ENCODE results near the gene TTC7B. TPM values are rescaled to one million over a fixed set of nuclear protein-coding genes. Genes with fewer than 3 reads are reported as not detected.

The TTC7B gene
- total and polyA plus RNA-seq, 2 of the 8 experiments (the other 6 are each of a cell fraction or from before 2014, with no cell fraction given), result 23.7 to 34.0 TPM

DNA sequence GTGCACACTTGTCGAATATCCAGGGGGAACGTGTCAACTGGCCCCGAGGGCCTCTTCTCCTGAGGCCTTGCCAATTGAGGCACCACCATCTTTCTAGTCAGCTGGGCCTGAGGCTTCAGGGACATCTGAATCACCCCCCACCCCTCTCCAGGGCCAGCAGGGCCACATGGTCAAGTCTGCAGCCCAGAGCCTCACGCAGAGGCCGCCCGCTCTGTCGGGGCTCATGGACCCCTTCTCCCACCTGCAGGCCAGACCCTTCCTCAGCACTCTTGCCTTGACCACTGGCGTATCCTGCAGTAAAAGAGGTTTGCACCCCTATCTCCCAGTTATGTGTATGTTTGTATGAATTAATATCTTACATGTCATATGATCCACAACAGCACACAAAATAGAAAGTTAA lies 237.1 kb downstream of the TTC7B start:
- Histone ChIP-seq H4K20me1 (replicated peaks in 1 of 2; ENCODE audit: control insufficient read depth in 1 of 2, insufficient read depth in 2 of 2, low read length in 2 of 2) (no peaks in the 10 kb centered on the region), H3K4me3 (ENCODE audit: extremely low read depth in 1 of 4, insufficient read depth in 2 of 4, low read depth in 3 of 4, low read length in 4 of 4) (no peak overlapping the region), H3K4me1 (replicated peaks in 1 of 4; ENCODE audit: control insufficient read depth in 3 of 4, insufficient read depth in 4 of 4, low read length in 3 of 4) (peaks cover 9 to 25% (median 17%) of the 10 kb centered on the region in 4 experiments), H2BK12ac (ENCODE audit: low read depth, low read length) (no peak overlapping the region), H3K27me3 (replicated peaks in 1 of 4; ENCODE audit: control insufficient read depth in 3 of 4, extremely low read depth in 1 of 4, insufficient read depth in 3 of 4, low read length in 3 of 4) (no peaks in the 10 kb centered on the region), H3K27ac (ENCODE audit: low read depth, low read length) (no peak overlapping the region), H3K9ac (replicated peaks in 1 of 4; ENCODE audit: extremely low read depth in 1 of 4, low read depth in 3 of 4, low read length in 3 of 4) (no peak overlapping the region), H2BK20ac (ENCODE audit: low read length) (no peak overlapping the region), H4K91ac (replicated peaks; ENCODE audit: insufficient read length, low read length) (no peak overlapping the region), H3K9me3 (ENCODE audit: insufficient read depth in 2 of 2, low read depth in 1 of 2, low read length in 1 of 2) (no peaks in the 10 kb centered on the region), H3K79me1 (ENCODE audit: low read depth, low read length) (no peaks in the 10 kb centered on the region), H4K5ac (ENCODE audit: insufficient read length, low read depth, low read length) (no peak overlapping the region), H3K14ac (ENCODE audit: insufficient read length) (no peak overlapping the region), H3K23me2 (ENCODE audit: low read depth, low read length) (no peaks in the 10 kb centered on the region), H4K8ac (ENCODE audit: extremely low read depth, insufficient read depth, low read length) (no peak overlapping the region), H3K23ac (ENCODE audit: insufficient read length) (no peak overlapping the region), H2BK5ac (ENCODE audit: low read depth, low read length) (no peak overlapping the region; the same call in 1 of the 2 replicates), H2AK5ac (ENCODE audit: low read depth, low read length) (no peak overlapping the region), H3K36me3 (ENCODE audit: control insufficient read depth in 2 of 4, insufficient read depth in 4 of 4, low read length in 3 of 4) (no peaks in the 10 kb centered on the region), H3K4ac (replicated peaks; ENCODE audit: insufficient read length, low read depth, low read length) (no peak overlapping the region), H3K56ac (replicated peaks; ENCODE audit: insufficient read length, low read depth, low read length) (no peak overlapping the region), H3K79me2 (ENCODE audit: control insufficient read depth in 1 of 2, insufficient read depth in 2 of 2, low read length in 2 of 2) (no peaks in the 10 kb centered on the region), H2BK120ac (replicated peaks; ENCODE audit: low read depth, low read length) (no peak overlapping the region), H3K4me2 (ENCODE audit: insufficient read depth in 1 of 2, low read depth in 2 of 2, low read length in 2 of 2) (no peak overlapping the region), H2BK15ac (ENCODE audit: low read length) (no peak overlapping the region), H2AFZ (ENCODE audit: low read length) (no peak overlapping the region), H3K18ac (ENCODE audit: extremely low read depth, low read length) (no peak overlapping the region)
- FAIRE-seq, result no peak
- DNase-seq (ENCODE audit: low read depth in 1 of 2, low spot score in 2 of 2), result no peak
- TF ChIP-seq RAD21 (IDR thresholded peaks at IDR 0.05 in 1 of 2, conservative IDR thresholded peaks at IDR 0.05 in 1 of 2; ENCODE audit: low read depth in 2 of 2, low read length in 2 of 2) (peak in 1 of 2 experiments; percentile 8; a peak in 1 of 4 replicates), RFX5 (IDR thresholded peaks at IDR 0.05; ENCODE audit: borderline replicate concordance, low read depth, low read length) (no peak), ZNF274 (IDR thresholded peaks at IDR 0.05; ENCODE audit: borderline replicate concordance, extremely low read depth, low read length) (no peak), HDAC2 (IDR thresholded peaks at IDR 0.05; ENCODE audit: borderline replicate concordance in 1 of 2, low read depth in 2 of 2, low read length in 2 of 2) (no peak), CBX5 (IDR thresholded peaks at IDR 0.05; ENCODE audit: low read depth, low read length) (no peak), SIN3A (conservative IDR thresholded peaks at IDR 0.05 in 1 of 2, IDR thresholded peaks at IDR 0.05 in 1 of 2; ENCODE audit: low read depth in 1 of 2, low read length in 2 of 2) (no peak), YY1 (IDR thresholded peaks at IDR 0.05; ENCODE audit: low read depth, low read length) (no peak)
- TF ChIP-seq, protein P1, sequence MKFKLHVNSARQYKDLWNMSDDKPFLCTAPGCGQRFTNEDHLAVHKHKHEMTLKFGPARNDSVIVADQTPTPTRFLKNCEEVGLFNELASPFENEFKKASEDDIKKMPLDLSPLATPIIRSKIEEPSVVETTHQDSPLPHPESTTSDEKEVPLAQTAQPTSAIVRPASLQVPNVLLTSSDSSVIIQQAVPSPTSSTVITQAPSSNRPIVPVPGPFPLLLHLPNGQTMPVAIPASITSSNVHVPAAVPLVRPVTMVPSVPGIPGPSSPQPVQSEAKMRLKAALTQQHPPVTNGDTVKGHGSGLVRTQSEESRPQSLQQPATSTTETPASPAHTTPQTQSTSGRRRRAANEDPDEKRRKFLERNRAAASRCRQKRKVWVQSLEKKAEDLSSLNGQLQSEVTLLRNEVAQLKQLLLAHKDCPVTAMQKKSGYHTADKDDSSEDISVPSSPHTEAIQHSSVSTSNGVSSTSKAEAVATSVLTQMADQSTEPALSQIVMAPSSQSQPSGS (IDR thresholded peaks at IDR 0.05; ENCODE audit: low read length), result no peak
- WGBS, 2 experiments (ENCODE audit: extremely low coverage in 1 of 2, insufficient coverage in 1 of 2, insufficient read length in 1 of 2, insufficient replicate concordance in 2 of 2, low coverage in 1 of 2, low lambda C conversion rate in 2 of 2, missing lambda C conversion rate in 1 of 2), result 96% methylated on average over 8 of the region's 8 CpGs; no CpG with 5 or more reads in 1 of the 2 experiments
- ChIA-PET CTCF (ENCODE audit: partially characterized antibody) (interaction anchor here (0.5 to 1.8 kb wide), 4 partner anchors 12 to 752 kb away, joined by 3 to 4 read pairs (median 3); no protein-coding TSS in a partner anchor), POLR2A (ENCODE audit: partially characterized antibody) (no interaction called here)
